Stimulated activated naive B cell treated with anti-CD40 and anti-IgM and Interleukin-4, amounts not matched to agents 10 μg/mL and 1 μg/mL and 100 μg/mL, for 72 hours (primary cell): ENCODE data around the gene CFAP161.

ENCODE experiments used
- ATAC-seq, 2 donors: fragments of 150-1000 bp; cut with Tn5 transposase; replicated peaks; 2 replicates each; pipeline ENCODE4 v1.10.0; 2021; ENCODE audit warnings: moderate library complexity in 1 of 2
- DNase-seq: peaks from one replicate; pipeline ENCODE4 v3.0.0; 2021
- H3K27ac Mint-ChIP-seq: one replicate; pipeline ENCODE4 v1.8.0; 2022; ENCODE audit warnings: mild to moderate bottlenecking, mixed read lengths
- H3K27me3 Mint-ChIP-seq, 2 donors: one replicate each; pipeline ENCODE4 v1.8.0; 2022; ENCODE audit warnings: mixed read lengths in 2 of 2
- H3K36me3 Mint-ChIP-seq, 2 donors: one replicate each; pipeline ENCODE4 v1.8.0; 2022; ENCODE audit warnings: mixed read lengths in 2 of 2, mild to moderate bottlenecking in 1 of 2
- H3K4me1 Mint-ChIP-seq, 2 donors: one replicate each; pipeline ENCODE4 v1.8.0; 2022; ENCODE audit warnings: mixed read lengths in 2 of 2, mild to moderate bottlenecking in 1 of 2
- H3K4me3 Mint-ChIP-seq, 2 donors: one replicate each; pipeline ENCODE4 v1.8.0; 2022; ENCODE audit warnings: mild to moderate bottlenecking in 2 of 2, mixed read lengths in 2 of 2, moderate library complexity in 1 of 2
- H3K9me3 Mint-ChIP-seq, 2 donors: one replicate each; pipeline ENCODE4 v1.8.0; 2022; ENCODE audit warnings: mixed read lengths in 2 of 2, mild to moderate bottlenecking in 1 of 2

CFAP161 gene

DNA sequence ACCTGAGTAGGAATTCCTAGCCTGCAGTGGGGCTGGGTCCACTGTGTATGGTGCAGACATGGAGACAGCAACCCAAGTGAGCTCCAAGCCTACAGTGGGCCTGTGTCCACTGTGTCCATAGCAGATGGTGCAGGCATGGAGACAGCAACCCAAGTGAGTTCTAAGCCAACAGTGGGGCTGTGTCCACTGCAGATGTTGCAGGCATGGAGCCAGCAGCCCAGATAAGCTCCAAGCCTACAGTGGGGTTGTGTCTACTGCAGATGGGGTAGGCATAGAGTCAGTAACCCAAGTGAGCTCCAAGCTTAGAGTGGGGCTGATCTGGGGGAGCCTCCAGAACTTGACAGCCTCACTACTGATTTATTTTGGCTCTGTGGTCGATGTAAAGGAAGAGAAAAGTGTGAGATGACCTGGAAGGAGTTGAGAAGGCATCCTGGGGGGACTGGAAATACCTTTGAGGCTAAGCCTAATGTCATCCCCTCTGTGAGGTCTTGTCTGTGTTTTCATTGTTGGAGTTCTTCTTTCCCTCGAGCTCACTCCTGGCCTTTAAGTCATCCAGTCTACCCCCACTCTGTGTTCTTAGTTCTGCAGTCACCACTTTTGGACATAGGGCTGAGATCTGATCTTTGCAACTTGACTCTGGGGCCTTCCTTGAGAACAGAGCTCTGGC, 40.2 kb downstream of the CFAP161 start:
- H3K27me3 Mint-ChIP-seq: peaks cover 16 to 17% of the 10 kb centered on the region in 2 donors
- ATAC-seq: no peak
- no peaks in the 10 kb centered on the region for H3K9me3 Mint-ChIP-seq
- no peak overlapping the region for H3K4me3 Mint-ChIP-seq
- DNase-seq: no peak
- no peaks in the 10 kb centered on the region for H3K36me3 Mint-ChIP-seq
- no peak overlapping the region for H3K27ac Mint-ChIP-seq
- no peaks in the 10 kb centered on the region for H3K4me1 Mint-ChIP-seq

DNA sequence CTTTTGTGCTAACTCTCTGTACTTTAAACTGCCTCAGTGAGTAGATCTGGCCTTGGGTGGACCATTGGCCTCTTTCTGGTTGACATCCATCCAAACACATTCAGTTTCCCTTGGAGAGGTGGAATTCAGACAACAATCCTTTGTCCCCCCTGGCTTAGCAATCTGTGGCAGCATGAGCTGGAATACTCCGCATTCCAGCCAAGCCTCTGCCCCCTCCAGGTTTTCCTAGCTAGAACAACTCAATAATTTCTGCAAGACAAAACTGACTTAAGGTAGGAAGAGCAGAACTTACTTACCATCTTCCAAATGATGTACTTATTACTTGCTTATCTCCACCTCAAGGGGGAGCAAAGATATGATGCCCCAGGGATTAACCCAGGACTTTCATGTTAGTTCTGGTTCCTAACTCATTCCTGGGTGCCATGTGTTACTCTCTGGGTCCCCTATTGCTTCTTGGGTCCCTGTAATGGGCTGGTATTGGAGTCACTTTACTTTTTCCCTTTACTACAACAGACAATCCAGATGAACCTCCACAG, 40.8 kb downstream of the CFAP161 start:
- no peaks in the 10 kb centered on the region for H3K9me3 Mint-ChIP-seq
- no peak overlapping the region for H3K27ac Mint-ChIP-seq
- H3K27me3 Mint-ChIP-seq: peaks cover 16 to 22% of the 10 kb centered on the region in 2 donors
- H3K4me3 Mint-ChIP-seq: no peak overlapping the region
- no peaks in the 10 kb centered on the region for H3K4me1 Mint-ChIP-seq
- DNase-seq (no peak), ATAC-seq (no peak)
- no peaks in the 10 kb centered on the region for H3K36me3 Mint-ChIP-seq

DNA sequence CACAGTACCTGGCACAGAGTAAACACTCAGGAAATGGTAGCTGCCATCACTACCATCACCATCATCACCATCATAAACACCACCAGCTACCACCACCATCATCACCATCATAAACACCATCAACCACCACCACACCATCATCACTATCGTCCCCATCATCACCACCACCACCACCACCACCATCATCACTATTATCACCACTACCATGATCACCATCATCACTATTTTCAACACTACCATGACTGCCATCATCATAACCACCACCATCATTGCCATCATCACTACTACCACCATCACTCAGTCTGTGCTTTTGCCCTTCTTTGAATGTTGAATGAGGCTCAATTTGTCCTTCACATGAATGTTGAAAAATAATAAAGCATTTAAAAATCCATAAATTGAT, 41.4 kb downstream of the CFAP161 start:
- H3K4me3 Mint-ChIP-seq: no peak overlapping the region

DNA sequence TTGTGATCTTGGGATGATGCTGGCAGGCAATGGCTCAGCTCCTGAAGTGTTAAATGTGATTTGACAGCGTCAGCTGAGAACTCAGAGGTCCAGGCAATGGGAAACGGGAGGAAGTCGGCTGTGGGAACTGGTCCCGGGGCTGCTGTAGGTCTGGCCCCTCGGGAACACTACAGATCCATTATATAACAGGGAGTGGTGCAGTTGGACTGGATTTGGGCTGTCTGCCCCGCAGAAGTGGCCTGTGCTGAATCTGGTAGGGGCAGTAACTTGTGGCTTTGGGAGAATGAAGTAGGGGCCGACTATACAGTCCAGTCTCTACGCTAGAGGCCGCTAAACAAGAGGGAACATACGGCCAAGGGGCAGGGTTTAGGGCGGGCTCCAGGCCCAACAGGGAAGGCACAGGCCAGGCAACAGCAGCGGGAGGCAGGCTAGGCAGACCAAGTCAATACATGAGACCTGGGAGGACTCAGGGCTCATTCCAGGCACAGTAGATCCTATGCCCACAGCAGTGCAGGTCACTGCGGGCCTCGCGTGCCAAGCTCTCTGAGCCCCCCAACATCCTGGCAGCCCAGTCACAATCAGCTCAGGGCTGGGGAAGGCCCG, 42.3 kb downstream of the CFAP161 start:
- Mint-ChIP-seq H3K4me1 (no peaks in the 10 kb centered on the region), H3K27ac (no peak overlapping the region), H3K36me3 (no peaks in the 10 kb centered on the region), H3K27me3 (peaks cover 17 to 18% of the 10 kb centered on the region in 2 donors), H3K9me3 (no peaks in the 10 kb centered on the region), H3K4me3 (no peak overlapping the region)
- no peak for ATAC-seq
- no peak for DNase-seq

More for the DNA sequence above, 41.4 kb downstream of the CFAP161 start:
- Mint-ChIP-seq H3K27me3 (peaks cover 16 to 22% of the 10 kb centered on the region in 2 donors), H3K27ac (no peak overlapping the region), H3K4me1 (no peaks in the 10 kb centered on the region), H3K9me3 (no peaks in the 10 kb centered on the region), H3K36me3 (no peaks in the 10 kb centered on the region)
- ATAC-seq (no peak), DNase-seq (no peak)

DNA sequence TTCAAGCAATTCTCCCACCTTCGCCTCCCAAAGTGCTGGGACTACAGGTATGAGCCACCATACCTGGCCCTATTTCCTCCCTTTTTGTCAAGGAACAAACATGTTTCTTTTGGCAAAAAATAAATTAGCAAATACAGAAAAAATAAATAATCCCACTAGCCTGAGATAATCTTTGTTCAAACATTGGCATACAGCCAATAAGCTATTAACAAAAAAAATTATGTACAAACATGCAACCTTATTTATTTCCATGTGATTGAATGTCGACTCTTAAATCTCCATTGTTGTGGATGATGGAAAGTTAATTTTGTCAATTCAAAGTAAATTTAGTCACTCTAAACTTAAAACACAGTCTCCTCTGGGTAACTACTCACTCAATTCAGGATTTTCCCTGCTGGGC, 44.3 kb downstream of the CFAP161 start:
- Mint-ChIP-seq H3K4me1 (no peaks in the 10 kb centered on the region), H3K9me3 (no peaks in the 10 kb centered on the region), H3K27ac (no peak overlapping the region), H3K36me3 (no peaks in the 10 kb centered on the region), H3K4me3 (no peak overlapping the region), H3K27me3 (peaks cover 16 to 26% of the 10 kb centered on the region in 2 donors)
- ATAC-seq (no peak), DNase-seq (no peak)

DNA sequence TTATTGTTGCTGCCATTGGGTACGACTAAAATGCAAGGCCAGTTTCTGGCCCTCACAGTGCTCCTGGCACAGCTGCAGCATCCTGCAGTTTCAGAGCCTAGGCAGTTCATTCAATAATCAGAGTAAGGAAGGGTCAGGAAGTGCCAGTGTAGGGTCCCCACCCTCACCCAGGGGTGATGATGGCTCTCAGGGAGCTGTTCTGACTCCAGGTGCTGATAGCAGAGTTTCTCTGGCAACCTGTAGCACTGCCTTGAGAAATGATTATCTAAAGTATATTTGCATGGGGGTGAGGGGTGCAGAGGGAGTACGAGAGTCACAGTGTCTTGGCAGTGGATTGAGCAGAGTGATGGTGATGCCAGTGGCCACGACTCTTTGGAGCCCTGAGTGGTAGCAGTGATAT, 47.1 kb downstream of the CFAP161 start:
- H3K27ac Mint-ChIP-seq: no peak overlapping the region

DNA sequence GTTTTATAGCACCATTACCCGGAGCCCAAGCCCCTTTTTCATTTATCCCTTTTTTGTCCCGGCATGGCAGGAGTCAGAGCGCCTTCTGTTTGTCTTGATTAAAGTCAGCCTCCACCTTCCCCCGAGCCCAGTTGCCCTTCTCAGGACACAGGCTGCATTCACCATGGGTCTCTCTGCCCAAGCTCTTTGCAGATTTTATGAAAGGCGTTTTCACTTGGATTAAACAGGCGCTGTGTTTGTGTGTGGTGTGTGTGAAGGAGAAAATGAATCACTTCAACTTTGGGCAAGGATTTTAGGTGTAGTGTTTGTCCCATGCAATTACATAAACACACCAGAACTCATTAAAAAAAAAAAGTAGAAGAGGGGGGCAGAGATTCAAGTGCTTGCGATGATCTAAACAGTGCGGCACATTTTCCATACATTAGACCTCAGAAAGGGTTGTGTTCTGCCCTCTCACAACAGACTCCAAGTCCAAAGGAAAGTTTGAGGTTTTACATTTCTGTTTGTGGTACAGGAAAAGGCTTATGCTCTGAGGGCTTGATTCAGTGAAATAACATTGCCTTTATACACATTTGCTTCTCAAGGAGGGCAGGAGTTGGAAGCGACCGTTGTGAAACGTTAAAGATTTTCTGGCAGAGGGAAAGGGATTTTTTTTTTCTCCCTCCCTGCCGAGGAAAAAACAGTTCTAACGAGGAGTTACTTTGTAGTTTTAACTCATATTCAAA, 48.1 kb downstream of the CFAP161 start:
- no peaks in the 10 kb centered on the region for H3K9me3 Mint-ChIP-seq
- H3K27me3 Mint-ChIP-seq: peaks cover 25 to 36% of the 10 kb centered on the region in 2 donors
- no peak for ATAC-seq
- DNase-seq: no peak
- no peak overlapping the region for H3K4me3 Mint-ChIP-seq
- no peaks in the 10 kb centered on the region for H3K36me3 Mint-ChIP-seq
- no peaks in the 10 kb centered on the region for H3K4me1 Mint-ChIP-seq
- H3K27ac Mint-ChIP-seq: no peak overlapping the region

More for the DNA sequence above, 47.1 kb downstream of the CFAP161 start:
- Mint-ChIP-seq H3K4me1 (no peaks in the 10 kb centered on the region), H3K4me3 (no peak overlapping the region), H3K9me3 (no peaks in the 10 kb centered on the region), H3K36me3 (no peaks in the 10 kb centered on the region), H3K27me3 (peaks cover 29 to 36% of the 10 kb centered on the region in 2 donors)
- ATAC-seq: no peak
- DNase-seq: no peak

DNA sequence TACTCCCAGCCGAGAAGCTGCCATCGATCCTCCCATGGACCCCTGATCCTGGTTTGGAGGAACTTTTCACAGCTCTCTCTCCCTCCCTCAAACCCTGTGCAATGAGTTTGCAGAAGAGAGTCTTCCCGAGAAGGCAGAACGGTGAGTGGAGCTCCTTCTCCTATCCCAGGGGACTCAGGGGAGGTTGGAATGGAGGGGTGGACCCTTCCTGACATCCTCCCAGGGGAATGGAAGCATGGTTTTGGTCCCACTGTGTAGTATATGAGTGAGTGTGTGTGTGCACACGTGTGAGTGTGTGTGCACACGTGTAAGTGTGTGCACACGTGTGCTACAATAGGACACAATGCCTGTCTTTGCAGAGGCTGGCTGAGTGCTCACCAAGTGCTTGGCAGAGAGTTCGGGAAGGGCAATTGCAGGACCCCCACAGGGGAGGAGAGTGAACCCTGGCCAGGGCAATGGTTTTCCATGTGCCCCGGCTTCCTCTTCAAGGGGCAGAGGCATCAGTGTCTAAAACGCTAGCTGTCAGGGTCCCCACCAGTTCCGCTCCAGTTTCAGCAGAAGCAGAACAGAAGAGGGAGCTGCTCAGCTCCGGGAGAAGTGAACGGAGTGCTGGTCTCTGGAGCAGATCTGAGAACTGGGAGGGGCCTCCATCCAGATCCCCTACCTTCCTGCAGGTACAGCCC, 48.8 kb downstream of the CFAP161 start:
- DNase-seq (no peak), ATAC-seq (no peak)
- Mint-ChIP-seq H3K27me3 (peaks cover 25 to 36% of the 10 kb centered on the region in 2 donors), H3K9me3 (no peaks in the 10 kb centered on the region), H3K27ac (no peak overlapping the region), H3K4me3 (no peak overlapping the region), H3K4me1 (no peaks in the 10 kb centered on the region), H3K36me3 (no peaks in the 10 kb centered on the region)

DNA sequence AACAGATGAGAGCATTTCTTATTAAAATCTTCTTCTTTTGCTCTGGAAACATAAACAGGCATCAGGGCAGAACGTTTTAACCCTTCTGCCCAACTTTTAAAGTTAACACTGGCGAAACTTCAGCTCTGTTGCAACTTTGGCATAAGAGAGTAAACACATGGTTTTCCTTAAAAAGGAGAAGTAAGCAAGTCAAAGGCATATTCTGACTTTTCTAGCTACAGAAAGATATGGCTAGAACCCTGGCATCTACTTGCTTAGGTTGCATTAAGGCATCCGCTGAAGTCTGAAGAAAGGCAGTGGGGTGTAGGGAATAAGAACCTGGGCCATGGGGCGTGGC, 49.3 kb downstream of the CFAP161 start:
- DNase-seq (no peak), ATAC-seq (no peak)
- Mint-ChIP-seq H3K9me3 (no peaks in the 10 kb centered on the region), H3K36me3 (no peaks in the 10 kb centered on the region), H3K27me3 (peaks cover 25 to 39% of the 10 kb centered on the region in 2 donors), H3K4me1 (no peaks in the 10 kb centered on the region), H3K27ac (no peak overlapping the region), H3K4me3 (no peak overlapping the region)

DNA sequence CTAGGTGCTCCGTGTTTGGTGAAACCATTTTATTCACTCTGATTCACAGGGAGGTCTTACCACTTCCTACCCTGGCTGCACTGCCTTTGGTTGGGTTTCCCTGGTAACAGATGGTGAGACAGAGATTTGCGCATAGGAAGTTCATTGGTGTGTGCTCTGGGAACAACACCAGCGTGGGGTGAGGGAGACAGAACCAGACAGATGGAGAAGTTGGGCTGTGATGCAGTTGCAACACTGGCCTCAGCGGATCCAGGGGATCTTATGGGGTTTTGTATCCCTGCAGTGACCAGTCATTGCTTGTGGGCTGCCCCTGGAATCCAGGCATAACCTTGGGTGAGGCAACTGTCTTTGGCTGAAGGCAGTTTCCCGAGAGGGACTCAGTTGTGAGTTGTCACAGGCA, 50.1 kb downstream of the CFAP161 start:
- no peak for ATAC-seq
- Mint-ChIP-seq H3K9me3 (no peaks in the 10 kb centered on the region), H3K27me3 (peaks cover 25 to 44% of the 10 kb centered on the region in 2 donors)

DNA sequence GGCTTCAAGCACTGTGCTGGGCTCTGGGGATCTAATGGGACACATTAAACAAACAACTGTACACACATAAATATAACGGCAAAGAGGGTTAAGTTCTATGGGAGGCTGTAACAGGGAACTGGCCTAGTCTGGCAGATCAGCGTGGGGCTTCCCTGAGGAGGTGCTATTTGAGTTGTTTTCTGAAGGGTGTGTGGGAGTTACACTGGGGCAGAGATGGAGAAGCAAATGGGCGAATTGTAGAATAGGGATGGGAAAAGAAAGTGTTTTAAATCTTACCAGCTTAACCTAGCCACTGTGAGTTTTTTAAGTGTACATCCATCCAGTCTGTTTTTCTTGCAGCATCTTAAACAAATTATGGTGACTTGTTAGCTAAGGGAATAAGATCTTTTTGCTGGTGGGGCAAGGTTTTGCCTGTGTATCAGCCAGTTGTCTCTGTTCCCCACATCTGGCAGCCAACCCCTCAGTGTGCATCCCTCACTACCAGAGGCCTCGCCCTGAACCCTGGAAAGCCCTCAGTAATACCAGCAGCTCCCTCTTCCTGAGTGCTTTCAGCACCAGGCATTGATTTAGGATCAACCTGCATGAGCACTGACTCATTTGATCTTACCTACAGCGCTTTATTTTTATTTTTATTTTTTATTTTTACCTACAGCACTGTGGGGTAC, 51.7 kb downstream of the CFAP161 start:
- Mint-ChIP-seq H3K4me3 (no peak overlapping the region), H3K9me3 (no peaks in the 10 kb centered on the region), H3K27me3 (peaks cover 21 to 44% of the 10 kb centered on the region in 2 donors), H3K27ac (no peak overlapping the region), H3K36me3 (no peaks in the 10 kb centered on the region), H3K4me1 (no peaks in the 10 kb centered on the region)
- DNase-seq (no peak), ATAC-seq (no peak)

More for the DNA sequence above, 50.1 kb downstream of the CFAP161 start:
- no peaks in the 10 kb centered on the region for H3K36me3 Mint-ChIP-seq
- H3K4me3 Mint-ChIP-seq: no peak overlapping the region
- no peaks in the 10 kb centered on the region for H3K4me1 Mint-ChIP-seq
- H3K27ac Mint-ChIP-seq: no peak overlapping the region
- no peak for DNase-seq

DNA sequence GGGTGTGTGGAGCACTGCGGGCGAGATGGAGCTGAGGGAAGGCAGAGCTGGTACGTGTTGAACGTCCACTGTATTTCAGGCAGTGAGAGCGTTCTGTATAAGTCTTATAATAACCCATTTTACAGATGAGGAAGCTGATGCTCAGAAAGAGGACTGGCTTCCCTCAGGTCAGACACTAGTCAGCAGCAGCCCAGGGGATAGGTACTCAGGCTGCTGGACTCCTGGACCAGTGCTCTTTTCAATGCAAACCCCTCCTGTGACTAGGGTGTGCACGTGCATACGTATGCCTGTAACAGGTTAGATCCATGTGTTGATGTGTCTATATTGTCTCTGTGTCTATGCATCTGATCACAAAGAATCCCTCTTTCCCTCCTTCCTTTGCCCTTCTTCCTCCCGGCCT, 54.3 kb downstream of the CFAP161 start:
- Mint-ChIP-seq H3K36me3 (no peaks in the 10 kb centered on the region), H3K9me3 (no peaks in the 10 kb centered on the region), H3K4me3 (no peak overlapping the region), H3K27me3 (peaks cover 24 to 27% of the 10 kb centered on the region in 2 donors), H3K27ac (no peak overlapping the region), H3K4me1 (no peaks in the 10 kb centered on the region)
- no peak for DNase-seq
- no peak for ATAC-seq

DNA sequence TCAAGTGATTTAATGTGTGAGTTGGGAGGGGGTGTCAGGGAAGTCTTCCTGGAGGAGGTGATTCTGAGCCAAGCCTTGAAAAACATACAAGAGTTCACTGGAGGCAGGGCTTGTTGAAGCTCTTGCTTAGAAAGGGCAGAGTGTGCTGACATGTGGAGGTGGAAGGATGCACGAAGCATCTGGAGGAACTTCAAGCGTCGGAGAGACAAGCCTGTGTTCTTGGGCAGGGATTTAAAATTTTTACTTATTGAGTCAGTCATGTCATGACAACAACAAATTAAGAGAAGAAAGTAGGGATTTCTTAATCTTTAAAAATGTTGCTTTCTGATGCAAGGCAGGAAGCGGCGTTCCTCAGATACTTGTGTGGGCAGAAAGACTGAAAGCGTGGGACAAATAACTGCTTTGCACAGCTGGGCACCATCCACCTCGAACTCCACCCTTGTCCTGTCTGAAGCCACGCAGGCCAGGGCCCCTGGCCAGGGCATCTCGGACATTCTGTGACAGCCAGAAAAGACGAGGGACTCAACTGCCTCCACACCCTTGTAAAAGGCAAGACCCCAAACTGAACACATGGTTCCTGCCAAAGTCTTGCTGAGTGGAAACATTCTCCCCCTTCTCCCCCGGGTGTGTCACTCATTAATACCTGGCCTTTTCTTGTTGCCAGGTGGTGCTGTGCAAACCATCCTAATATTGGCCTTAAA, 55.7 kb downstream of the CFAP161 start:
- H3K27ac Mint-ChIP-seq: no peak overlapping the region
- H3K4me3 Mint-ChIP-seq: no peak overlapping the region
- H3K36me3 Mint-ChIP-seq: no peaks in the 10 kb centered on the region

More for the DNA sequence above, 55.7 kb downstream of the CFAP161 start:
- Mint-ChIP-seq H3K4me1 (no peaks in the 10 kb centered on the region), H3K9me3 (no peaks in the 10 kb centered on the region), H3K27me3 (peaks cover 17 to 18% of the 10 kb centered on the region in 2 donors)
- DNase-seq (no peak), ATAC-seq (no peak)
